HepG2 (cell line): ENCODE measurements around the gene TXNRD3. TPM values are rescaled to one million over a fixed set of nuclear protein-coding genes. Genes with fewer than 3 reads are reported as not detected.

Source experiments
- ATAD3A ChIP-seq: sonication (generic); formaldehyde crosslinking; IDR thresholded peaks from 2 replicates; pipeline ENCODE4 v1.4.0; 2020; ENCODE audit warnings: missing genetic modification reagents
- ATM ChIP-seq: fragments of 450-650 bp; IDR thresholded peaks from 2 replicates; pipeline ENCODE4 v1.7.1; 2017; ENCODE audit warnings: mild to moderate bottlenecking, borderline replicate concordance
- CCAR2 ChIP-seq: fragments of 200-400 bp; formaldehyde crosslinking; optimal IDR thresholded peaks from 2 replicates; pipeline ENCODE3; 2018; ENCODE audit warnings: low read depth, mild to moderate bottlenecking, low read length, moderate library complexity
- CREB3 ChIP-seq: sonication (generic); formaldehyde crosslinking; IDR thresholded peaks from 2 replicates; pipeline ENCODE4 v1.5.0; 2020; ENCODE audit warnings: missing genetic modification reagents
- DMAP1 ChIP-seq: IDR thresholded peaks from 2 replicates; pipeline ENCODE4 v1.6.1; 2016
- MYC ChIP-seq: sonication (generic); formaldehyde crosslinking; IDR thresholded peaks from 2 replicates; pipeline ENCODE4 v1.9.0; 2021; ENCODE audit warnings: missing genetic modification reagents, borderline replicate concordance
- SMARCE1 ChIP-seq: fragments of 450-650 bp; IDR thresholded peaks from 2 replicates; pipeline ENCODE4 v1.6.1; 2017; ENCODE audit warnings: borderline replicate concordance
- ZFX ChIP-seq: sonication (generic); formaldehyde crosslinking; IDR thresholded peaks from 2 replicates; pipeline ENCODE4 v1.4.0; 2020; ENCODE audit warnings: mild to moderate bottlenecking, low read depth, missing genetic modification reagents, moderate library complexity
- ZNF275 ChIP-seq: sonication (generic); formaldehyde crosslinking; IDR thresholded peaks from 2 replicates; pipeline ENCODE4 v1.8.0; 2022; ENCODE audit warnings: missing genetic modification reagents, mild to moderate bottlenecking, inconsistent platforms, borderline replicate concordance
- ZNF33A ChIP-seq: sonication (generic); formaldehyde crosslinking; IDR thresholded peaks from 2 replicates; pipeline ENCODE4 v1.5.1; 2020; ENCODE audit warnings: missing genetic modification reagents, mild to moderate bottlenecking, moderate library complexity, borderline replicate concordance
- ZNF772 ChIP-seq: sonication (generic); formaldehyde crosslinking; IDR thresholded peaks from 2 replicates; pipeline ENCODE4 v1.5.0; 2020; ENCODE audit warnings: mild to moderate bottlenecking, missing genetic modification reagents
- ZNF839 ChIP-seq: sonication (generic); formaldehyde crosslinking; IDR thresholded peaks from 2 replicates; pipeline ENCODE4 v1.4.0; 2020; ENCODE audit warnings: missing genetic modification reagents, mild to moderate bottlenecking, borderline replicate concordance
- polyA plus RNA-seq, 8 experiments: library from polyadenylated mRNA; depleted of rRNA in 3 of 8; stranded (reverse) in 7 of 8; unstranded in 1 of 8; fragments of >200 nt; fragmentation: Illumina TruSeq in 4 of 8; extraction: Trizol in 4 of 8; gene quantifications; 2 replicates each; pipeline versions ENCODE4 v1.2.1 to v1.2.3, GENCODE V29; 2011 to 2016; ENCODE audit warnings: low read depth in 4 of 8, missing spikeins in 1 of 8, mixed read lengths in 1 of 8; ENCODE audit not compliant: insufficient read depth in 1 of 8
- total RNA-seq, 5 experiments: library from RNA; depleted of rRNA; stranded (reverse); fragments of >200 nt; fragmentation: Illumina TruSeq; extraction: Trizol; gene quantifications; 2 replicates each; pipeline ENCODE4 v1.2.3, GENCODE V29; 2016; ENCODE audit warnings: low read depth in 1 of 5
- TF ChIP-seq, protein P1 (sequence below): sonication (generic); formaldehyde crosslinking; IDR thresholded peaks from 2 replicates; pipeline ENCODE4 v1.4.0; 2020; ENCODE audit warnings: missing genetic modification reagents, borderline replicate concordance
- TF ChIP-seq, protein P2 (sequence below): sonication (generic); formaldehyde crosslinking; conservative IDR thresholded peaks from 2 replicates; pipeline ENCODE4 v1.4.0; 2020; ENCODE audit warnings: missing genetic modification reagents
- TF ChIP-seq, protein P3 (sequence below): sonication (generic); formaldehyde crosslinking; IDR thresholded peaks from 2 replicates; pipeline ENCODE4 v1.5.0; 2020; ENCODE audit warnings: mild to moderate bottlenecking, missing genetic modification reagents, moderate library complexity

Gene TXNRD3
- total and polyA plus RNA-seq, 2 of the 13 experiments (the other 11 are each of a cell fraction or from before 2014, with no cell fraction given) = 4.8 to 20.7 TPM

DNA sequence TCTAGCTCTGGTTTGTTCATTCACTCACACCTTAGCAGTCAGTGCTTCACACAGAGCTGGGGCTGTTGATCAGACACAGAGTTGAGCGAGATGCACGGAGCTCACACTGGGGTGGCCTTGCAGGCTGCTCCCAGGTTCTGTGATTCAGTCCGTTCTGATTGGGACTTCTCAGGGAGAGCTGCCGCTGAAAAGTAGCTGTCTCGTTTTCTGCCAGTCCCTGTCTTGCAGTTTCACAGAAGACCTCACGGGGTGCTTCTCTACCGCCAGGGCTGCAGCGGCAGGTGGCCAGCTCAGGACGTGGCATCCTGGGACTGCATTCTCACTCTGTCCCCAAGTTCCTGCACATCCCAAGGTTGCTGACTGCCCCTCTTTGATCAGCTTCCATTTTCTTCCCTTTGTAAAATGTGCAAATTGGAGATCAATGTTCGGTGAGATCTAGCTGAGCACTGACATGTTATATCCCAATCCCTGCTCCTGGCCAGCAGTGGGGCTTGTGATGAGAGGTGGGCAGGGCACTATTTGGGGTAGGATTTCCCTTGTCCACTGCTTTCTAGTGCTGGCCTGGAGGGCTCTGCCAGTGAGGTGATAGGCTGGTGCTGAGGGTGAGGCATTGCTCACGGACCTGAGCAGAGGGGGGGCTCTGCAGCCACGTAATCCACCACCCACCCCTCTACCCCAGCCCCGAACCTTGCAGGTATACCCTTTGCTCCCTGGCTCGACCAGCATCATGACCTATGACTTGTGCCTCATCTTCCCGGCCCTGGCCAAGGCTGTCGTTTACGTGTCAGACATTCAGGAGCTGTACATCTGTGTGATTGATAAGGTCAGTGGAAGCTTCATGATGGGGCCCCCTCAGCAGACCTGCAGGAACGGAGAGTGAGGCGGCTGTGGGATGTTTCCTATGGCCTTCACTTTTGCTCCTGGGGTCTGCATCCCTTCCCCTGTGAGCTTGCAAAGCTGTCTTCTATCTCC lies 5.3 kb upstream of the TXNRD3 start (continued):
- TF ChIP-seq, protein P1, sequence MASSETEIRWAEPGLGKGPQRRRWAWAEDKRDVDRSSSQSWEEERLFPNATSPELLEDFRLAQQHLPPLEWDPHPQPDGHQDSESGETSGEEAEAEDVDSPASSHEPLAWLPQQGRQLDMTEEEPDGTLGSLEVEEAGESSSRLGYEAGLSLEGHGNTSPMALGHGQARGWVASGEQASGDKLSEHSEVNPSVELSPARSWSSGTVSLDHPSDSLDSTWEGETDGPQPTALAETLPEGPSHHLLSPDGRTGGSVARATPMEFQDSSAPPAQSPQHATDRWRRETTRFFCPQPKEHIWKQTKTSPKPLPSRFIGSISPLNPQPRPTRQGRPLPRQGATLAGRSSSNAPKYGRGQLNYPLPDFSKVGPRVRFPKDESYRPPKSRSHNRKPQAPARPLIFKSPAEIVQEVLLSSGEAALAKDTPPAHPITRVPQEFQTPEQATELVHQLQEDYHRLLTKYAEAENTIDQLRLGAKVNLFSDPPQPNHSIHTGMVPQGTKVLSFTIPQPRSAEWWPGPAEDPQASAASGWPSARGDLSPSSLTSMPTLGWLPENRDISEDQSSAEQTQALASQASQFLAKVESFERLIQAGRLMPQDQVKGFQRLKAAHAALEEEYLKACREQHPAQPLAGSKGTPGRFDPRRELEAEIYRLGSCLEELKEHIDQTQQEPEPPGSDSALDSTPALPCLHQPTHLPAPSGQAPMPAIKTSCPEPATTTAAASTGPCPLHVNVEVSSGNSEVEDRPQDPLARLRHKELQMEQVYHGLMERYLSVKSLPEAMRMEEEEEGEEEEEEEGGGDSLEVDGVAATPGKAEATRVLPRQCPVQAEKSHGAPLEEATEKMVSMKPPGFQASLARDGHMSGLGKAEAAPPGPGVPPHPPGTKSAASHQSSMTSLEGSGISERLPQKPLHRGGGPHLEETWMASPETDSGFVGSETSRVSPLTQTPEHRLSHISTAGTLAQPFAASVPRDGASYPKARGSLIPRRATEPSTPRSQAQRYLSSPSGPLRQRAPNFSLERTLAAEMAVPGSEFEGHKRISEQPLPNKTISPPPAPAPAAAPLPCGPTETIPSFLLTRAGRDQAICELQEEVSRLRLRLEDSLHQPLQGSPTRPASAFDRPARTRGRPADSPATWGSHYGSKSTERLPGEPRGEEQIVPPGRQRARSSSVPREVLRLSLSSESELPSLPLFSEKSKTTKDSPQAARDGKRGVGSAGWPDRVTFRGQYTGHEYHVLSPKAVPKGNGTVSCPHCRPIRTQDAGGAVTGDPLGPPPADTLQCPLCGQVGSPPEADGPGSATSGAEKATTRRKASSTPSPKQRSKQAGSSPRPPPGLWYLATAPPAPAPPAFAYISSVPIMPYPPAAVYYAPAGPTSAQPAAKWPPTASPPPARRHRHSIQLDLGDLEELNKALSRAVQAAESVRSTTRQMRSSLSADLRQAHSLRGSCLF (CRISPR knock-in tag) = no peak
- TF ChIP-seq, protein P2, sequence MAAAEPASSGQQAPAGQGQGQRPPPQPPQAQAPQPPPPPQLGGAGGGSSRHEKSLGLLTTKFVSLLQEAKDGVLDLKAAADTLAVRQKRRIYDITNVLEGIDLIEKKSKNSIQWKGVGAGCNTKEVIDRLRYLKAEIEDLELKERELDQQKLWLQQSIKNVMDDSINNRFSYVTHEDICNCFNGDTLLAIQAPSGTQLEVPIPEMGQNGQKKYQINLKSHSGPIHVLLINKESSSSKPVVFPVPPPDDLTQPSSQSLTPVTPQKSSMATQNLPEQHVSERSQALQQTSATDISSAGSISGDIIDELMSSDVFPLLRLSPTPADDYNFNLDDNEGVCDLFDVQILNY (CRISPR knock-in tag) = no peak
- TF ChIP-seq ZNF772 = no peak
- TF ChIP-seq ZNF33A (CRISPR knock-in tag) = no peak
- no peak for TF ChIP-seq CREB3 (CRISPR knock-in tag)
- TF ChIP-seq, protein P3, sequence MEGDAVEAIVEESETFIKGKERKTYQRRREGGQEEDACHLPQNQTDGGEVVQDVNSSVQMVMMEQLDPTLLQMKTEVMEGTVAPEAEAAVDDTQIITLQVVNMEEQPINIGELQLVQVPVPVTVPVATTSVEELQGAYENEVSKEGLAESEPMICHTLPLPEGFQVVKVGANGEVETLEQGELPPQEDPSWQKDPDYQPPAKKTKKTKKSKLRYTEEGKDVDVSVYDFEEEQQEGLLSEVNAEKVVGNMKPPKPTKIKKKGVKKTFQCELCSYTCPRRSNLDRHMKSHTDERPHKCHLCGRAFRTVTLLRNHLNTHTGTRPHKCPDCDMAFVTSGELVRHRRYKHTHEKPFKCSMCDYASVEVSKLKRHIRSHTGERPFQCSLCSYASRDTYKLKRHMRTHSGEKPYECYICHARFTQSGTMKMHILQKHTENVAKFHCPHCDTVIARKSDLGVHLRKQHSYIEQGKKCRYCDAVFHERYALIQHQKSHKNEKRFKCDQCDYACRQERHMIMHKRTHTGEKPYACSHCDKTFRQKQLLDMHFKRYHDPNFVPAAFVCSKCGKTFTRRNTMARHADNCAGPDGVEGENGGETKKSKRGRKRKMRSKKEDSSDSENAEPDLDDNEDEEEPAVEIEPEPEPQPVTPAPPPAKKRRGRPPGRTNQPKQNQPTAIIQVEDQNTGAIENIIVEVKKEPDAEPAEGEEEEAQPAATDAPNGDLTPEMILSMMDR (CRISPR knock-in tag) = peak; percentile 30
- no peak for TF ChIP-seq ATAD3A (CRISPR knock-in tag)
- no peak for TF ChIP-seq ZNF275 (CRISPR knock-in tag)
- TF ChIP-seq SMARCE1 = no peak
- TF ChIP-seq ZNF839 = no peak
- TF ChIP-seq ZFX (CRISPR knock-in tag) = no peak
- no peak for TF ChIP-seq CCAR2
- TF ChIP-seq ATM = no peak
- no peak for TF ChIP-seq DMAP1 (CRISPR knock-in tag)
- TF ChIP-seq MYC (CRISPR knock-in tag) = peak; percentile 20; the same call in 1 of the 2 replicates
